GM18861 (cell line): ENCODE data around the gene VIPR1.
A peak's percentile ranks its signal among the peaks of the same experiment; 100 is the strongest.

ENCODE experiments used
- ATAC-seq: cut with Tn5 transposase; IDR thresholded peaks from one replicate; pipeline ENCODE4 v1.9.1; 2021; ENCODE audit not compliant: unreplicated experiment

Gene VIPR1, protein sequence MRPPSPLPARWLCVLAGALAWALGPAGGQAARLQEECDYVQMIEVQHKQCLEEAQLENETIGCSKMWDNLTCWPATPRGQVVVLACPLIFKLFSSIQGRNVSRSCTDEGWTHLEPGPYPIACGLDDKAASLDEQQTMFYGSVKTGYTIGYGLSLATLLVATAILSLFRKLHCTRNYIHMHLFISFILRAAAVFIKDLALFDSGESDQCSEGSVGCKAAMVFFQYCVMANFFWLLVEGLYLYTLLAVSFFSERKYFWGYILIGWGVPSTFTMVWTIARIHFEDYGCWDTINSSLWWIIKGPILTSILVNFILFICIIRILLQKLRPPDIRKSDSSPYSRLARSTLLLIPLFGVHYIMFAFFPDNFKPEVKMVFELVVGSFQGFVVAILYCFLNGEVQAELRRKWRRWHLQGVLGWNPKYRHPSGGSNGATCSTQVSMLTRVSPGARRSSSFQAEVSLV

DNA sequence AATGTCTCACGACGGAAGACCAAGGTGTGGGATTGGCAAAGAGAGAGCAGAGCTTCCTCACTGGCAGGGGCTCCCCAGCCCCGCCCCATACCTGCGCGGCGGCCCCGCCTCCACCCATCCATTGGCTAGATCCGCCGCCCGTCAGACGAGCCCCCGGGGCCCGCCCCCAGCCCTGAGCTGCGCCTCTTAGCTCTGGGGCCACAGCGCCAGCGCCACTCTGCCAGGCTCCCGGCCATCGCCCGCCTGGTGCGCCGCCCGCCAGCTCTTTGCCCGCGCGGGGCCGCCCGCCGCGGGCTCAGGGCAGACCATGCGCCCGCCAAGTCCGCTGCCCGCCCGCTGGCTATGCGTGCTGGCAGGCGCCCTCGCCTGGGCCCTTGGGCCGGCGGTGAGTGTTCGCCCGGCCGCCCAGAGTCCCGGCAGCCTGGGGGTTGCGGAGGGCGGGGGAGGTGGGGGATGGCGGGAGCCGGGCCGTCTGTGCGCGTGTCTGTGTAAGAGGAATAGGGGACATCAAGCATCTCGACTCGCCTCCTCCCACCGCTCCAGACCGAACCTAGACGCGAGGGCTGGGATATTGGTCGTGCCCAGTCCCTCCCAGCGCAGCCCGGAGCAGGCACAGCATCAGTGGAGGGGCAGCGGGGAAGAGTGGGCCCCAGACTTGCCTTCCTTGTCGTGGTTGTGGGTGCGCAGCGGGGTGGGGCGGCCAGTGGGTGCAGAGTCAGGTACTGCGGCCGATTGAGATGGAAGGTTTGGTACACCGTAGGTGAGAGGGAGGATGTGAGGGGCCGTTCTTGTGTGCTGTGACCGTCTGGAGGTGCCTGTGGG lies at the start of gene VIPR1:
TSS of gene VIPR1 (plus strand) at position 215 of the 822 bp plus-strand sequence. CDS start at position 308, 93 bp downstream.
- ATAC-seq, result peak; percentile 93

GRCh38 chr3:42456211-42456610 lies 46.2 kb upstream of the VIPR1 start:
- no peak for ATAC-seq

DNA sequence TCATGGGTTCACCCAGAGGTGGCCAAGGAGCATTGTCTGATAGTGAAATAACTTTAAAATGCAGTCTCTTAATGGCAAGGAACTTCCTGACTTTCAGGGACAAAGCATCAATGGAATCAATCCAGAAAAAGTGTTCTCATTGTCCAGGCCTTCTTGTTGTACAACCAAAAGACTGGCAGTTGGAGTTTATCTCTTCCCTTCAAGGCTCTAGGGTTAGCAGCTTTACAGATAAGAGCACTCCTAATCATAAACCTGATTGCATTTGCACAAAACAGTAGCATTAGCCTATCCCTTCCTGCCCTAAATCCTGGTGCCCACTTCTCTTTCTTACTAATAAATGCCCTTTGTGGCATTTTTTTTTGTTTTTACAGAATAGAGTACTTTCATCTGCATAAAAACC lies 43.3 kb upstream of the VIPR1 start:
- ATAC-seq, result no peak

GRCh38 chr3:42461762-42462161 lies 40.7 kb upstream of the VIPR1 start:
- ATAC-seq, result no peak

DNA sequence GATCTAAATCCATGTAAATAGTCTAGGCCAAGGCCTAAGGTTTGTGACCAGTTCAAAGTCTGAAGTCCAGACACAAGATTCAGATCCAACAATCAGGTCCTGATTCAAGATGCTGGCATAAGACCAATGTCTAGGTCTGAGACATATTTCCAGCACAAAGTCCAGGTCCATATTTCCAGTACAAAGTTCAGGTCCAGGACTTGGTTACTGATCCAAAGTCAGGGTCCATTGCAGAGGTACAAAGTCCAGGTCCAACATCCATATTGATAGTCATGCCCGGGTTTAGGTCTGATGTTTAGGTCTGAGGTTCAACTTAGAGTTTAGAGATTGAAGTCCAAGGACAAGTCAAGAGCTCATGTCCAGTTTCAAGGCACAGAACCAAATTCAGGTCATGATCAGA lies 39.4 kb upstream of the VIPR1 start:
- no peak for ATAC-seq

GRCh38 chr3:42468111-42468510 lies 34.3 kb upstream of the VIPR1 start:
- ATAC-seq, result no peak

GRCh38 chr3:42472555-42472954 lies 29.9 kb upstream of the VIPR1 start:
- ATAC-seq, result no peak

DNA sequence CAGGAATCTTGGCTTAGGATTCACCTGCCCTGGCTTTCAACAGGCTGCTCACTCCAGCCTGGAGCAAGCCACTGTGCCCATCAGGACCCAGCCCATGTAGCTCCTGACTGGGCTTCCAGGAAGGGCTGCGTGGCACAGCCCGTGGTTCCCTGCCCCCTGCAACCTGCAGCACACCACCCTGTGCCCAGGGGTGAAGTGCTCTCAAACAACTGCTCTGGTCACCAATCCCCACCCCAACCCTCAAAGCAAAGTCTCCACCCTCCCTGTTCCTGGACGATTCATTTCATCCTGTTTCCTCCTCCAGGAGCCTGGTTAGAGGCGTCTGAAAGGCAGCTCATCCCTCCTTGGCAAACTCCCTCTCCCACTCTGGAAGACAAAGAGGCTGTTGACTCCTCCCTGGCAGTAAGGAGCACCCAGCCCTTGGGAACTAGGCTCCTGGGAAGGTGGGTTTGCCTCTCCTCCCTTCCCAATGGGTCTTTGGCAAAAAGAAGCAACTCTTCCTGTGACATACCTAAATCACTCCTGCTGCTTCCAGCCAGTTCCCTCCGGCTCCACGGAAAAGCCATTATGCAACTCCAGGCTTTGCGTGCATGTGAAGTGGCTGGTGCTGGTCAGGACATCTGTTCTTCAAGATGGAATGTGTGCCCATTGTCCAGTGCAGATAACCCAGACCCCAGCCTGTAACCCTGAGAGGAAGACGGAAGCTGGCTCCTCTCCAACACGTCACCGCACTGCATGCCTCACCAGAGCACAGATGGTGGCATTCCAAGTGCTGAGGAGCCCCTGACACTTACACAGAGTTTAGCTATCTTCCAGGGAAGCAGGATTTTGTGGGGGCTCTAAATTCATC lies 29.1 kb upstream of the VIPR1 start:
- ATAC-seq, result no peak

DNA sequence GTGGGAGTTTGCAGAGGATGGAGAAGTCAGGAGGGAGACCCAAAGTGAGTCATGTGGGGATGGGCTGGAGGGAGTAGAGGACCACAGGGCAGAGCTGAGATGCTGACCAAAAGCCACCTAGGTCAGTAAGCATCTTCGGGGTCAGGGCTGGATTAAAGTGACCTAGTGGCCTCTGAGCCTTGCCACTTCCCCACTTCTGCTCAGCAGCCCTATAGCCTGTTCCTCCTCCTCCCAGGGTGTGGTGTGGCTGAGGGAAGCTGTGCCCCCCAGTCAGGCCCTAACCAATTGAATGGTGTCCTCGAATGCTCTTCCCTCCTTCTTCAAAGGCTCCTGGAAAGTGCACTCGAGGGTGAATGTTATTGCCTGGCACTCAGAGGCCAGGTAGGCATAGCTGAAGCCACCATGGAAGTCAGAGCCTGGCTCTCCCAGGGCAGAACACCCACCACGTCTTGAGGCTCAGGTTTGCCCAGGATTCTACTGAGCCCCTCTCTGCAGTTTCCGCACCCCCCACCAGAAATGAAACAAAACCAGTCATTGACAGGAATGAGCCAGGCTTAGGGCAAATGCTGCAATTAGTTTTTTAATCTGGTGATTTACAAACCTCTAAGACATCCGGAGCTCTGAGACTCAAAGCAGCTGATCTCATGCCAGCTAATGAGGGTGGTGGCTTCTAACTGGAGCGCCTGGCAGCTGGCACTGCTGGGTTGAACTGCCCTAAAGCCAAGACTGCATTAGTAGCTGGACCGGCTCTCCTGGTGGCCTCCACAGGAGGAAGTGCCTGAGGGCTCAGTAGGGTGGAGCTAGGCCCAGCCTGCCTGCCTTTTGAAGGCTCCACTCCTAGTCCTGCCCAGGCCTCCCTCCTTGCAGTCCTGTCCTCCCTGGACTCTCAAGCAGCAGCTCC lies 26.0 kb upstream of the VIPR1 start:
- ATAC-seq, result no peak

DNA sequence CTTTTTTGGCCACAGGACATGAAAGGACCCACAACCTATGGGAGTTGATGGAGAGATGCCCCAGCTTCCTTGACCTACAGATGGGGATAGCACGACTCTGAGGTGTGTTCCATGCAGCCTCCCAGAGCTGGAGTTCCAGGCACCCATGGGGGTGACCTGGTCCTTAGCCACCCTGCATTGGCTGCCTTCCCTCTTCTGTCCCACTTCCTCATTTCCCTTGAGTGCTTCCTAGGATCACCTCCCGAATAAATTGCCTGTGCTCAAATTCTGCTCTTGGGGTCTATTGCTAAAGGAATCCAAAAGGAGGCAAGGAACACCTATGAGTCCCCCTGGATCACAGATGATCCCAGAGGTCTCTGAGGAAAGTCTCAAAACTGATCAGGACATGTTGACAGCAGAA lies 24.7 kb upstream of the VIPR1 start:
- no peak for ATAC-seq

DNA sequence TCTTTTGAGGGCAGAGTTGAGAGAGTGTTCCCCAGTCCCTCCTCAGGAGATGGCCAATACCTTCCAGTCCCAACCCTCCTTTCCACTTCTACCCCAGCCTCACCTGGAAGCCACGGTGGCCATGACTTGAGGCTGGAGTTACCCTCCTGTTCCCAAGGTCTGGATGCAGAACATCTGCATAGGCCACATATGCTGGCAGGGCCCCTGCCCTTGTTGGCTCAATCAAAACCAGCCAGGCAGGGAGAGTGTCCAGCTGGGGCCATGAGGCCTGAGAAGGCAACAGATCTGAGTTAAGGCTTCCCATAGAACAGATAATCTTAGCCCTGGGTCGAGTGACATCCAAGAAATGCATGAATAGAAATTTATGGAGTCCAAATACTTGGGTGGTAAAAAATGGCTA lies 23.6 kb upstream of the VIPR1 start:
- ATAC-seq, result no peak

DNA sequence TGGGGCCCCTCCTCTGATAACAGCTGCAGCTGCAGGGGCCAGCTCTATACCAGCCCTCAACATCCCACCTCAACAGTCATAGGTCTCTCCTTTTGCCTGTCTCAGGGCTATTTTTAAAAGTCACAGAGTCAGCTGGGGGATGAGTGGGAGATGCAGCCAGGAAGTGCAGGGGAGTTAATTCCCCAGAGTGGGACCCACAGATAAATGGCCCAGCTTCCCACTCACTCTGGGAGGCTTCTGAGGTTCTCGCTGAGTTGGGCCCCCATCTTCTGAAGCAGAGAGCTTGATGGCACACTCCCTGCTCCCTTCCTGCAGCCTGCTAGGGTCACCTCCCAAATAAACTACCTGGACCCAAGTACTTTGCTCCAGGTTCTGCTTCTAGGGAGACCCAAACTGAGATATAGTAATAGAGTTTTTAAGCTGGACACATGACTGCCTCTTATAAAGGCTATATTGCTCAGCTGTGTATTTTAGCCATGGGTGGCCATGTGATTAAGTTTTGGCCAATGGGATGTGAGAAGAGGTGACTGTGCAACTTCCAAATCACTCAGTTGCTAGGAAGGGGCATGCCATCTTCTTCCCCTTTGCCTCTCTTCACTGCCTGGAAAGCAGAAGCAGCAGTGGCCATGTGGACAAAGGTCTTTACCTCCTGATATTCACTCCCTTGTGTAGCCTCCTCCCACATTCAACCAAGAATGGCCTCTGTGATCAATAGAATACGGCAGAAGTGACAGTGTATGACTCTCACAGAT lies 15.5 kb upstream of the VIPR1 start:
- no peak for ATAC-seq

- no peak for ATAC-seq
Observed at GRCh38 chr3:42488687-42489086, 13.8 kb upstream of the VIPR1 start.

DNA sequence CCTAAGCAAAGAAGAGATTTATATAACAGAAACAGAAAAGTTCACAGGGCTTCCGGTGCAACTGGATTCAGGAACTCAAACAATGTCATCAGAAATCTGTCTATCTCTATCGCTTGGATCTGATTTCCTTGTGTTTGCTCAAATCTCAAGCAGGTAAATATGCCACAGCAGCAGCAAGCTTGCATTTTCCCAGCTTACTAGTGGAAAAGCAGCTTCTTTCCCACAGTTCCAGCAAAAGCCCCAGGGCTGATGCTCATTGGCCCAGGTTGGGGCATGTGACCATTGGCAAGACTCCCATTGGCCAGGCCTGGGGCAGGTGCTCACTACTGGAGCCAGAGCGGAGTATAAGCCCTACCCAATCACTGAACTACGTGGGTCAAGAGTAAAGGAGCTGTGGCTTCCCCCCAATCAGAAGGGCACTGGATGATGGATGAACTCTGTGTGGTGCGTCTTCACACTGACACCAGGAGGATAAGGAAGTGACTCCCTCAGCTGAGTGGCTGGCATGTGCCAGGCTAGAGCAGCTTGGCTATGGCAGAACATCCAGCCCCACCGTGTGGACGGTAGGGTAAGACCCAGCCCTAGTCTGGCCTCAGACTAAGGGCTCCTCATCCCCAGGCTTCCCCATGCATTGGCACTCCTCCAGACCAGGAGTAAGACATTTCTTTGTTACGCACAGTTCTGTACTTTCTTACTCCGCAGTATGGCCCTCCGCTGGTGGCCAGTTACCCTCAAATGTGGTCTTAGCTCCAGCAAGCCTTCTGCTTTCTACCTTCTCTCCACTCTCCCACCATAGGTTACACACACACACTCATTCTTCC lies 13.1 kb upstream of the VIPR1 start:
- ATAC-seq, result no peak

DNA sequence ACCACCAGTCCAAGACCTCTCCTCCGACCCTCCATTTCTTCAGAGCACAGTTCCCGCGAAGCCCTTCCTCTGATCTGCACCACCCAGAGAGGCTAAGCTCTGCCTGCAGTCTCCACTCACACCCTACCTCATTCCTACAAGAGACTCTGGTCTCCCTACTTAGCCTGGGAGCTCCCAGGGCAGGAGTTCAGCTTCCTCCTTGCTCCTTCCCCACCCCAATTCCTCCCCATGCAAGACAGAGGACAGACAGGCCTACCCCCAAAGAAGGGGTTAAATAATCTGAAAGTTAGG lies 12.6 kb upstream of the VIPR1 start:
- ATAC-seq, result no peak

DNA sequence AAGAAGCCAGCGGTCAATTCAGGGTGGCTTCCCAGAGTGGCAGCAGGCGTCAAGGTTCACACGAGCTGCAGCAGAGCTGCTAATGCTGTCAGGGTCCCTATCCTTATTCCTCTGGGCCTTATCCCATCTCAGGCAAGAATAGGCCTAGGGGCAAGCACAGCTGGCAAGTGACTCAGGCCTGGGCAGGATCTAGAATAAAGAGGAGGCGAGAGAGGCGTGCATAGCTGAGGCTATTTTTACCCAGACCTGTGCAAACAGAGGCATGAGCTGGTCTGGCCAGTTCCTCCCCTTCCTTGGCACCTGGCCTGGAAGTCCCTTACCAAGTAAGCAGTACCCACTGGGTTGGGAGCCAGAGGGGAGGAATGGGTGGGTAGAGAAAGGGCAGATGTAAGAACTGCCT lies 12.2 kb upstream of the VIPR1 start:
- peak; percentile 99 for ATAC-seq

GRCh38 chr3:42491881-42492507 lies 10.4 kb upstream of the VIPR1 start:
- ATAC-seq, result no peak

DNA sequence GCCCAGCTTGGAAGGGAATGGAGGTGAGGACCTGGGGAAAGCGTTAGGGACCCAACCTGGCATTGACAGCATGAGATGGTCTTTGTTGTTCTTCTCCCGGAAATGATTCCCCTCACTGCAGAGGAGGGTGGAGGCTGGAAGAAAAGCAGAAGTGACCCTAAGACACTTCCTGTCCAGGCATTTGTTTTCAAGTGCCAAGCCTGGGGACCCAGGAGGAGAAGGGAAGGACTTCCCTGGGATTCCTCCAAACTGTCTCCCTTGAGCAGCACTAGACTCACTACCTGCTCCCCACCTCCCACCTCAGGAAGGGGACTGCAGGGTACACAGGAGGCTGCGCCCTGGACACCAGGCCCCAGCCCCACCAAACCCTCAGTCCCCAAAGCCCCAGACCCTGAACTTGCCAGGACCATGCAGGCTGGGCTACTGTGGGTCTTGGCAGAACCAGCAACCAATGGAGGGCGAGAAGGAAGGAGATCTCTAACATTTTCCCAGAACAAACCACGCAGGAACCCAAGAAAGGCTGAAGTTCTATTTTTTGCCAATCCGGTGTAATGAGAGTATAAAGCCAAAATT lies 9.8 kb upstream of the VIPR1 start:
- no peak for ATAC-seq
